Epithelial cell of esophagus (primary cell): ENCODE measurements around the gene SLC12A5.

Source experiments
- DNase-seq: peaks from one replicate; pipeline ENCODE4 v3.0.0; 2010; ENCODE audit warnings: low read depth
- H3K4me3 ChIP-seq: 2 replicates; pipeline ENCODE4 v1.5.1; 2011; ENCODE audit warnings: mild to moderate bottlenecking, low read length, control low read depth
- TF ChIP-seq, protein P1 (sequence below): IDR thresholded peaks from 2 replicates; pipeline ENCODE4 v1.5.1; 2011; ENCODE audit warnings: low read depth, mild to moderate bottlenecking, low read length, control low read depth, inconsistent platforms; ENCODE audit not compliant: insufficient read depth; ENCODE audit errors: missing control alignments

The SLC12A5 gene

DNA sequence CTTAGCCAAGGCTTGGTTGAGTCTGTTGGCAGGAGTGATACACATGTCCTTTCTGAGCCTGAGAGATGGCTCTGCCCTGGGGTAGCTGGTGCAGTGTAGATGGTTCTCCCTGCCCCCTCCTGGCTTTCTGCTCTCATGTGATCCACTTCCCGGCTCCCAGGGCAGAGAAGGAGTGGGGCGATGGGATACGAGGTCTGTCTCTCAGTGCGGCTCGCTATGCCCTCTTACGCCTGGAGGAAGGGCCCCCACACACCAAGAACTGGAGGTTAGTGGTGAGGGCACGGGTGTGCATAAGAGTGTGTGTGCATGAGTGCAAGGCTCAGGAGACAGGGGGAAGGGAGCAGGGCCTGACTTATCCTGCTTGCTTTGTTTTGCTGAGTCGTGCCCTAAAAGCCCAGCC, 18.8 kb downstream of the SLC12A5 start:
- no peak overlapping the region for H3K4me3 ChIP-seq
- TF ChIP-seq, protein P1, sequence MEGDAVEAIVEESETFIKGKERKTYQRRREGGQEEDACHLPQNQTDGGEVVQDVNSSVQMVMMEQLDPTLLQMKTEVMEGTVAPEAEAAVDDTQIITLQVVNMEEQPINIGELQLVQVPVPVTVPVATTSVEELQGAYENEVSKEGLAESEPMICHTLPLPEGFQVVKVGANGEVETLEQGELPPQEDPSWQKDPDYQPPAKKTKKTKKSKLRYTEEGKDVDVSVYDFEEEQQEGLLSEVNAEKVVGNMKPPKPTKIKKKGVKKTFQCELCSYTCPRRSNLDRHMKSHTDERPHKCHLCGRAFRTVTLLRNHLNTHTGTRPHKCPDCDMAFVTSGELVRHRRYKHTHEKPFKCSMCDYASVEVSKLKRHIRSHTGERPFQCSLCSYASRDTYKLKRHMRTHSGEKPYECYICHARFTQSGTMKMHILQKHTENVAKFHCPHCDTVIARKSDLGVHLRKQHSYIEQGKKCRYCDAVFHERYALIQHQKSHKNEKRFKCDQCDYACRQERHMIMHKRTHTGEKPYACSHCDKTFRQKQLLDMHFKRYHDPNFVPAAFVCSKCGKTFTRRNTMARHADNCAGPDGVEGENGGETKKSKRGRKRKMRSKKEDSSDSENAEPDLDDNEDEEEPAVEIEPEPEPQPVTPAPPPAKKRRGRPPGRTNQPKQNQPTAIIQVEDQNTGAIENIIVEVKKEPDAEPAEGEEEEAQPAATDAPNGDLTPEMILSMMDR = no peak
- no peak for DNase-seq

DNA sequence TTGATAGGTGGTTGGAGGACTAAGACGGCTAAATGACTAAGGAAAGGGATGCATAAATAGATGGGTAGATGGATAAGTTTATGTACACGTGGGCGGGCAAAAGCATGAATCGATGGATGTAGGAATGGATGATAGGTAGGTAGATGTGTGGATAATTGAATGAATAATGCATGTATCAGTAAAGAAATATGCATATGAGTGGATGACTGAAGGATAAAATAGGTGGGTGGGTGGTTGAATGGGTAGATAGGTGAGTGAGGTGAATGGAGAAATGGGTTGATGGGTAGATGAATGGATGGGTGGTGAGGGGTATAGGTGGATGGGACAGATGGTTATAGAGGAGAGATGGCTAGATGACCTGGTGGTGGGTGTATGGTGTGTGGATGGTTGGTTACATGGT, 20.2 kb downstream of the SLC12A5 start:
- no peak for DNase-seq

DNA sequence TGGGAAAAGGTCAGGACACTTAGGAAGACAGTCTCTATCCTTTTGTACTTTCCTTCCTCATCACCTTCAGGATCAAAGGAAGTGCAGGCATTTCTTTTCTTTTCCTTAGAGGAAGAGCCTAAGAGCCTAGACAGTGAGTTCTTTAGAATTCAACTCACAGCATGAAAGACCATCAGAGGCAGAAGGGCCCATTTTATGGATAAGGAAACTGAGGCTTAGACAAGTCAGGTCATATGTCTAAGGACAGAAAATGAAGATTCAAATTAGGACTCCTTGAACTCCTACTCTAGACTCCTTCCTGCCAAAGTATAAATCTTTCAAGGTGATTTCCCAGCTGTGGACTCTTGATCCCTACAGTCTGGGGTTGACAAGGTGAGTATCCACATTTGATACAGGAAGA, 20.8 kb downstream of the SLC12A5 start:
- H3K4me3 ChIP-seq = no peak overlapping the region
- TF ChIP-seq, protein P1 = no peak
- no peak for DNase-seq

More for the DNA sequence above, 20.2 kb downstream of the SLC12A5 start:
- TF ChIP-seq, protein P1 = no peak
- H3K4me3 ChIP-seq = no peak overlapping the region

DNA sequence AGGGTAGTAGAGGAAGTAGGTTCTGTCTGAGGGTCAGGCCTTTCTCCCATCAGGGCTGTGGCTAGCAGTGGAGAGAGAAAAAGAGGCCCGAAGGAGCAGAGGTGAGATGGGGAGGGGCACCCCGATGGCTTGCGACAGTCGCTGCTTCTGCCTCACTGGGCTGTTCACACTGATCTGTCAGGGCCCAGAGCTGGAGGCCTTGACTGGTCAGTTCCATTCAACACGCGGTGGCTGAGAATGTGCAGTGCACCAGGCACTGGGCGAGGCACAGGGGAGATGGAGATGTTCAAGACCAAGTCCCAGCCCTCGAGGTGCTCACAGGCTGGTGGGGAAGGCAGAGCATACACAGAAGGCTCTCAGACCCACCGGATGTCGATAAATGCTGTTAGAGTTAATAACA, 21.4 kb downstream of the SLC12A5 start:
- H3K4me3 ChIP-seq = no peak overlapping the region
- DNase-seq = no peak
- TF ChIP-seq, protein P1 = no peak

DNA sequence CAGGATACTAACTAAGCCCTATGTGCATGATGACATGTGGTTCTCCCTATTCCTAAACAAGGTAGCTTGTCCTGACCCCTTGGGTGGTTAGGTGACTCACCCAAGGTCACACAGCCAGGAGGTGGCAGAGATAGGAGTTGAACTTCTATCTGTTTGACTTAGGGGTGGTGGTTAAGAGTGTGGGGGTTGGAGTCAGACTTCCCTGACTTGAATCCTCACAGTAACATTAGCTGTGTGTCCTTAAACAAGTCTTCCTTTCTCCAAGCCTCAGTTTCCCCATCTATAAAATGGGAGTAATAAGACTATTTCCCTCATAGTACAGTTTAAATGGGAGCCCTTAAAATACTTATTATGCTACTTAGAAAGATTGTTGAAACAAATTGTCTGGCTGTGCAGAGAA, 21.9 kb downstream of the SLC12A5 start:
- no peak overlapping the region for H3K4me3 ChIP-seq
- no peak for DNase-seq

DNA sequence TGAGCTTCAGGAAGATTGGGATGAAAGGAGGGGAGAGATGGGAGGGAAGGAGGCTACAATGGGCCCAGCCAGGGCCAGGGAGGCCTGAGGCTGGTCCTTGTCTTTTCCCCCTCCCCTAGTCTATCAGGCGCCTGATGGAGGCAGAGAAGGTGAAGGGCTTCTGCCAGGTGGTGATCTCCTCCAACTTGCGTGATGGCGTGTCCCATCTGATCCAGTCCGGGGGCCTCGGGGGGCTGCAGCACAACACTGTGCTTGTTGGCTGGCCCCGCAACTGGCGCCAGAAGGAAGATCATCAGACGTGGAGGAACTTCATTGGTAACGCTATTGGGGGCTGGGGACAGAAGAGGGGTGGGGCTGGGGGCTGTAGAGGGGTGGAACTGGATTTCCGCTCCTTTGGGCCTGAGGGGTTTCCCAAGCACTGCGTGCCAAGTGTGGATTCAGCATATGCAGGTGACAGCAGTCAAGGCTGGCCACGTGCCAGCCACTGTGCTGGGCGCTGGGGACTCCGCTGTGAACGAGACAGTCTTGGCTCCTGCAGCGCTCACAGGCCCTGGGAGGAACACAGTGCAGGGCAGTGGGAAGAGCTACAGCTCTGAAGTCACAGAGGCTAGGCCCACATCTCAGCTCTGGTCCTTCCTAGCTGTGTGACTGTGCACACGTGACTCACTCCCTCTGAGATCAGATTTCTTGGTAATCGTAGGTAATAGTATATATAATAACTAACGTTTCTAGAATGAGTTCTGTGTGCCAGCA, 22.7 kb downstream of the SLC12A5 start:
- DNase-seq = peak; percentile 45
- no peak overlapping the region for H3K4me3 ChIP-seq
- TF ChIP-seq, protein P1 = no peak

More for the DNA sequence above, 21.9 kb downstream of the SLC12A5 start:
- TF ChIP-seq, protein P1 = no peak

DNA sequence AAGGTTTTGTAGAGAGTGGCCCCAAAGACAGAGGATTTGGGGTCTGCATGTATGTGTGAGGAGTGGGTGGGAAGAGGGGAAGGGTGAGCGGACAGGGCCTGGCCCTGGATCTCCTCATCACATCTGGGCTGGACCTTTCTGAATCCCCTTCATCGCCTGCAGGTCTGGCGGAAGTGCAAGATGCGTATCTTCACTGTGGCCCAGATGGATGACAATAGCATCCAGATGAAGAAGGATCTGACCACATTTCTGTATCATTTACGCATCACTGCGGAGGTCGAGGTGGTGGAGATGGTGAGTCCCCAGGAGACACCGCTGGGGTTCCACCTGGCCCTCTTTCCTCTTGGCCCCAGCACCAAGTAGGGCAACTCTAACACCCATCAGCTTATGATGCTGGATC, 24.4 kb downstream of the SLC12A5 start:
- DNase-seq = no peak
- H3K4me3 ChIP-seq = no peak overlapping the region
- TF ChIP-seq, protein P1 = no peak
